Type B pancreatic cell (in vitro differentiated cells): Measurements from ENCODE around the gene TSHZ2. TPM values are rescaled to one million over a fixed set of nuclear protein-coding genes. Genes with fewer than 3 reads are reported as not detected.
"Not testable (repeated sequence)": the region's sequence is repeated elsewhere in the genome, so short reads cannot be mapped to it uniquely, and the experiment has no call there.

Source experiments
- DNase-seq: peaks from one replicate; pipeline ENCODE4 v3.0.0; 2021; ENCODE audit warnings: mixed read lengths; ENCODE audit not compliant: unreplicated experiment; ENCODE audit errors: extremely low spot score
- H3K27ac Mint-ChIP-seq: 2 replicates; pipeline ENCODE4 v1.8.0; 2021; ENCODE audit warnings: mild to moderate bottlenecking, mixed read lengths
- H3K27me3 Mint-ChIP-seq: 2 replicates; pipeline ENCODE4 v1.8.0; 2021; ENCODE audit warnings: mixed read lengths
- H3K36me3 Mint-ChIP-seq: 2 replicates; pipeline ENCODE4 v1.8.0; 2021; ENCODE audit warnings: mixed read lengths
- H3K4me1 Mint-ChIP-seq: one replicate; pipeline ENCODE4 v1.8.0; 2021; ENCODE audit warnings: mixed read lengths; ENCODE audit not compliant: unreplicated experiment
- H3K4me3 Mint-ChIP-seq: 2 replicates; pipeline ENCODE4 v1.8.0; 2021; ENCODE audit warnings: mild to moderate bottlenecking, mixed read lengths
- H3K9me3 Mint-ChIP-seq: 2 replicates; pipeline ENCODE4 v1.8.0; 2021; ENCODE audit warnings: mixed read lengths
- total RNA-seq: library from RNA; stranded (reverse); gene quantifications from 2 replicates; pipeline ENCODE4 v1.2.1, GENCODE V29; 2021; ENCODE audit warnings: low replicate concordance
- TF ChIP-seq, protein P1 (sequence below): fragments of 200-600 bp; sonication (generic); conservative IDR thresholded peaks from 2 replicates; pipeline ENCODE4 v1.5.0; 2021; ENCODE audit warnings: antibody characterized with exemption, mild to moderate bottlenecking

TSHZ2 gene
- total RNA-seq, 1 donor from 2014 or later = 45.5 TPM

DNA sequence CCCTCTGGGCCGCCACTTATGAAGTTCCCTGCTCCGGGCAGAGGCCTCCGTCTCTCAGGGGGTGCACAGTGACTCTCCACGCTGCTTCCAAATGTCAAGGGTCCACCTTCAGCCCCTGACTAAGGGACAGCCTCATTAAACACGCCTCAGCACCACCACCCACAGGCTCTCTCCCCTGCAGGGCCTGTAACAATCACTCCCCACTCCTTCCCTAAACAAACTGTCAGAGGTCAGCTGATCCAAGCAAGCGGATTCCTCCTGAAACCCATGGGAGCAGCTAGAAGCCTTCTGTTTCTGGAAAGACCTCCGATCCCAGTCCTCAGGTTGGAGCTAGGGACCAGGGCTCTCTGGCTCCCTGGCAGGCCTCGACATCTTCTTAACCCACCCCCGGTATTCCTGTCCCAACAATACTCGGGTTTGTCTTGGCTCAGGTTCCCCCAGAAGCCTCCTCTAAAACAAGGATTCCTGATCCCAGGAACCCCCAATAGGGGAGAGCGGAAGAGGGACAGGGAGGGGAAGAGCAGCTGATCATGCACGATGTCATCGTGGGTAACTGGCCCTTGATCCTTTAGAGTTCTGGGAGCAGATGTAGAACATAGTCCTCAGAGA lies 440.5 kb downstream of the TSHZ2 start:
- H3K4me3 Mint-ChIP-seq = peak overlapping the region; percentile 39
- no peaks in the 10 kb centered on the region for H3K9me3 Mint-ChIP-seq
- no peaks in the 10 kb centered on the region for H3K27me3 Mint-ChIP-seq
- TF ChIP-seq, protein P1, sequence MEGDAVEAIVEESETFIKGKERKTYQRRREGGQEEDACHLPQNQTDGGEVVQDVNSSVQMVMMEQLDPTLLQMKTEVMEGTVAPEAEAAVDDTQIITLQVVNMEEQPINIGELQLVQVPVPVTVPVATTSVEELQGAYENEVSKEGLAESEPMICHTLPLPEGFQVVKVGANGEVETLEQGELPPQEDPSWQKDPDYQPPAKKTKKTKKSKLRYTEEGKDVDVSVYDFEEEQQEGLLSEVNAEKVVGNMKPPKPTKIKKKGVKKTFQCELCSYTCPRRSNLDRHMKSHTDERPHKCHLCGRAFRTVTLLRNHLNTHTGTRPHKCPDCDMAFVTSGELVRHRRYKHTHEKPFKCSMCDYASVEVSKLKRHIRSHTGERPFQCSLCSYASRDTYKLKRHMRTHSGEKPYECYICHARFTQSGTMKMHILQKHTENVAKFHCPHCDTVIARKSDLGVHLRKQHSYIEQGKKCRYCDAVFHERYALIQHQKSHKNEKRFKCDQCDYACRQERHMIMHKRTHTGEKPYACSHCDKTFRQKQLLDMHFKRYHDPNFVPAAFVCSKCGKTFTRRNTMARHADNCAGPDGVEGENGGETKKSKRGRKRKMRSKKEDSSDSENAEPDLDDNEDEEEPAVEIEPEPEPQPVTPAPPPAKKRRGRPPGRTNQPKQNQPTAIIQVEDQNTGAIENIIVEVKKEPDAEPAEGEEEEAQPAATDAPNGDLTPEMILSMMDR = no peak
- DNase-seq = no peak
- no peaks in the 10 kb centered on the region for H3K36me3 Mint-ChIP-seq
- peaks cover 35% of the 10 kb centered on the region for H3K4me1 Mint-ChIP-seq
- peak overlapping the region; percentile 39 for H3K27ac Mint-ChIP-seq

DNA sequence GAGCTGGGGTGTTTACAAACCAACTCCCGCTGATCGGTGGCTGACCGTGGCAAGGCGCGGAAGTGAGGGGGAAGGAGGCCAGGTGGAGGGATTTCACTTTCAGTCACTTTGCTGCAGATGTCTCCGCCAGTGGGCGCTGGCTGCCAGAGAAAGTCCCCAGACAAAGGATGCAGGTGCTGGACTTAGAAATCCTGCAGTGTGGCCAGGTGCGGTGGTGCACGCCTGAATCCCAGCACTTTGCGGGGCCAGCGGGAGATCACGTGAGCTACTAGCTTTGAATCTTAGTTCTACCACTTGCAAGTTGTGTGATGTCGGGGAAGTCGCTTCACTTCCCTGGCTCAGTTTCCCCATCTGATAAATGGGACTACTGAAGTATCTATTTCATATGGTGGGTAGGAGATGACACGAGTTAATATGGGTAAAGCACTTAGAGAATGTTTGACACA lies 441.1 kb downstream of the TSHZ2 start:
- H3K27ac Mint-ChIP-seq = no peak overlapping the region
- peaks cover 31% of the 10 kb centered on the region for H3K4me1 Mint-ChIP-seq
- H3K4me3 Mint-ChIP-seq = no peak overlapping the region
- no peaks in the 10 kb centered on the region for H3K27me3 Mint-ChIP-seq
- H3K9me3 Mint-ChIP-seq = no peaks in the 10 kb centered on the region
- TF ChIP-seq, protein P1 = peak; percentile 53
- no peaks in the 10 kb centered on the region for H3K36me3 Mint-ChIP-seq
- no peak for DNase-seq

DNA sequence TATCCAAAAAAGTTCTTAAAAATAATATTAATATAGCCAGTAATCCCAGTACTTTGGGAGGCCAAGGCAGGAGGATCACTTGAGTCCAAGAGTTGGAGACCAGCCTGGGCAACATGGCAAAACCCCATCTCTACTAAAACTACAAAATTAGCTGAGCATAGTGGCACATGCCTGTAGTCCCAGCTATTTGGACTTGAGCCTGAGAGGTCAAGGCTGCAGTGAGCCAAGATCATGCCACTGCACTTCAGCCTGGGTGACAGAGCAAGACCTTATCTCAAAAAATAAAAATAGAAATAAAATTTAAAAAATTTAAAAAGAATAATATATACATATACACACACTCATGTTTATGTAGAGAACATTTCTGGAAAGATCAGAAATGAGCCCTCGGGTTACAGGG lies 441.7 kb downstream of the TSHZ2 start:
- not testable (repeated sequence) for H3K27me3 Mint-ChIP-seq, H3K9me3 Mint-ChIP-seq, H3K27ac Mint-ChIP-seq, H3K36me3 Mint-ChIP-seq, H3K4me3 Mint-ChIP-seq, DNase-seq
- peaks cover 25% of the 10 kb centered on the region for H3K4me1 Mint-ChIP-seq

DNA sequence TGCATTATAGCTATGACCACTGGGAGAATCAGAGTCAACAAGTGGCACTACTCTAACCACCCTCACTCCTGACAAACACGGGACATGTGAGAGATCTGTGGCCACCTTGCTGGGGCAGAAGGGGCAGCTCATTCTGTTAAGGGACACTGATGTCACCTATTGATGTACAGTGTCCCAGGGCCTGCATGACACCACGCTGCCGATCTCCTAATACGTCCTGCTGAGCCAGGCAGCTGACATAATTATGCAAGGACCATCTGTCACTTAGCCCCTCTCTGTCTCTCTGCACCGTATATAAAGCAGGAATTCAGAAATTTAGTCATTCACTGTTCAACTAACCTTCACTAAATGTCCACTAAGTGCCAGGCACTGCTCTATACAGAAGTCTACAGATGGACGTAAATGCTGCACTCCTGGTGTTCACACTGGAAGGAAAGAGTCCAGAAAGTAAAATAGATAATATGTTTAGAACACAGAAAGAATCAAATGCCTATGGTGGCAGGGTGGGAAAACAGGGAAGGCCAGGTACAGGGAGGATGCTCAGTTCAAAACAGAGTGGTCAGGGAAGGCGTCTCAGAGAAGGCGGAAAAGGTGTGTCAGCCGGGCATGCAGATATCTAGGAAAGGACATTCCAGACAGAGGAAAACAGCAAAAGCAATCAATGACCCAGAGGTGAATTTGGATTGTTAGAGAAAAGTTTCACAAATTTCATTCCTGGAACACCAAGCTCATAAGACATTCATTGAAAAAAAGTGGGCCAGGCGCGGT lies 447.7 kb downstream of the TSHZ2 start:
- no peaks in the 10 kb centered on the region for H3K27me3 Mint-ChIP-seq
- no peak for DNase-seq
- H3K27ac Mint-ChIP-seq = no peak overlapping the region
- H3K36me3 Mint-ChIP-seq = peaks cover 14% of the 10 kb centered on the region
- peaks cover 5% of the 10 kb centered on the region for H3K9me3 Mint-ChIP-seq
- TF ChIP-seq, protein P1 = no peak
- no peaks in the 10 kb centered on the region for H3K4me1 Mint-ChIP-seq
- H3K4me3 Mint-ChIP-seq = no peak overlapping the region

DNA sequence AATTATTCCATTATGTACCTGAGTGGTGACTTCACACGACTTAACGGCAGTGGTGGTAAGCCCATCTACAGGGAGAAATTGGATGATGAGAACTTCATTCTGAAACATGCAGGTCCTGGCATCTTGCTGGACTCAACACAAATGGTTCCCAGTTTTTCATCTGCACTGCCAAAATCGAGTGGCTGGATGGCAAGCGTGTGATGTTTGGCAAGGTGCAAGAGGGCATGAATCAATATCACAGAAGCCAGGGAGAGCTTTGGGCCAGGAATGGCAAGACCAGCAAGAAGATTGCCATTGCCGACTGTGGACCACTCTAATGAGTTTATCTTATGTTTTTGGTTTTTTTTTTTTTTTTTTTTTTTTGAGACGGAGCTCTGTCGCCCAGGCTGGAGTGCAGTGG lies 449.2 kb downstream of the TSHZ2 start:
- Mint-ChIP-seq H3K4me3 (no peak overlapping the region), H3K9me3 (peaks cover 5% of the 10 kb centered on the region), H3K27ac (no peak overlapping the region), H3K36me3 (peaks cover 14% of the 10 kb centered on the region), H3K4me1 (no peaks in the 10 kb centered on the region), H3K27me3 (no peaks in the 10 kb centered on the region)
- no peak for DNase-seq
- TF ChIP-seq, protein P1 = no peak

DNA sequence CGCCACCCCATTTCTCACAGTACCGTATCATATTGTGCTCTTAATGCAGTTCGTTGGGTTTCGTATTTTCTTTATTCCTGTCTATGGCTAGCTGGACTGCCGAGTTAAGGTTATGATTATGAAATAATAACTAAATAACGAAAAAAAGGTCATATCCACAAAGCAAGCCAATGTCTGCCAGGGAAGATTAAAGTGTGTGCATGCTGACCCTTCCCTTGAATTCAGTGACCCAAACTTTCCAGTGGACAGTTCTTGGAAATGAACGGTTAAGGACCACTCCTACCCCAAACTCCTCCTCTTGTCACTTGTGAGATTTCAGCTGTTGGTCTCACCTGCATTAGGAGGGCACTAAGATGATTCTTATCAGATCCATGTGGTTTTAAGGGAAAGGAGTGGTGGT lies 449.9 kb downstream of the TSHZ2 start:
- Mint-ChIP-seq H3K4me1 (no peaks in the 10 kb centered on the region), H3K27ac (no peak overlapping the region), H3K4me3 (no peak overlapping the region), H3K27me3 (no peaks in the 10 kb centered on the region), H3K9me3 (peaks cover 11% of the 10 kb centered on the region), H3K36me3 (peaks cover 14% of the 10 kb centered on the region)
- TF ChIP-seq, protein P1 = no peak
- no peak for DNase-seq
